CD4-positive, alpha-beta memory T cell (primary cell): ENCODE measurements around the gene CEP170B. TPM values are rescaled to one million over a fixed set of nuclear protein-coding genes. Genes with fewer than 3 reads are reported as not detected.

Experiments
- CTCF ChIA-PET: fragments of 350-600 bp; sonication (Branson Sonifier 250); formaldehyde crosslinking; loops from one replicate; lab custom pipeline; 2021; ENCODE audit warnings: inconsistent platforms; ENCODE audit not compliant: partially characterized antibody; lab: Charles Lee
- POLR2A ChIA-PET: fragments of 350-600 bp; sonication (Branson Sonifier 250); formaldehyde crosslinking; loops from one replicate; lab custom pipeline; 2021; ENCODE audit not compliant: partially characterized antibody; lab: Charles Lee
- DNase-seq, 5 donors: peaks; one replicate each; pipeline versions ENCODE4 v3.0.0 to v3.0.0-alpha.2; 2020 to 2022; ENCODE audit warnings: mixed read lengths in 1 of 5
- H3K27ac ChIP-seq: one replicate; pipeline ENCODE4 v1.7.0; 2013; ENCODE audit warnings: low read depth, low read length
- H3K27me3 ChIP-seq: 2 replicates; pipeline ENCODE4 v1.7.0; 2013; ENCODE audit warnings: mild to moderate bottlenecking, low read length, moderate library complexity; ENCODE audit not compliant: insufficient read depth
- H3K36me3 ChIP-seq: 2 replicates; pipeline ENCODE4 v1.7.0; 2013; ENCODE audit warnings: mild to moderate bottlenecking, low read length, moderate library complexity; ENCODE audit not compliant: insufficient read depth
- H3K4me1 ChIP-seq: 2 replicates; pipeline ENCODE4 v1.7.0; 2013; ENCODE audit warnings: mild to moderate bottlenecking, low read length, moderate library complexity; ENCODE audit not compliant: insufficient read depth
- H3K4me3 ChIP-seq, 2 donors: one replicate each; pipeline ENCODE4 v1.7.0; 2013; ENCODE audit warnings: low read length in 2 of 2, mild to moderate bottlenecking in 1 of 2
- H3K9me3 ChIP-seq, 2 donors: one replicate each; pipeline ENCODE4 v1.7.0; 2013; ENCODE audit warnings: low read length in 2 of 2, control low read depth in 1 of 2; ENCODE audit not compliant: control insufficient read depth in 1 of 2
- H3K27ac Mint-ChIP-seq, 7 donors: one replicate each; pipeline ENCODE4 v1.8.0; 2020 to 2021; ENCODE audit warnings: mixed read lengths in 7 of 7, mild to moderate bottlenecking in 6 of 7, inconsistent platforms in 3 of 7, moderate library complexity in 3 of 7
- H3K27me3 Mint-ChIP-seq, 2 donors: one replicate each; pipeline ENCODE4 v1.8.0; 2020 to 2021; ENCODE audit warnings: mixed read lengths in 2 of 2
- H3K36me3 Mint-ChIP-seq, 2 donors: one replicate each; pipeline ENCODE4 v1.8.0; 2020 to 2021; ENCODE audit warnings: mixed read lengths in 2 of 2, inconsistent platforms in 1 of 2, mild to moderate bottlenecking in 1 of 2
- H3K4me1 Mint-ChIP-seq, 4 donors: one replicate each; pipeline ENCODE4 v1.8.0; 2020 to 2021; ENCODE audit warnings: mixed read lengths in 4 of 4, mild to moderate bottlenecking in 1 of 4
- H3K4me3 Mint-ChIP-seq, 8 donors: one replicate each; pipeline ENCODE4 v1.8.0; 2020 to 2021; ENCODE audit warnings: mixed read lengths in 8 of 8, mild to moderate bottlenecking in 7 of 8, moderate library complexity in 6 of 8, inconsistent platforms in 3 of 8
- H3K9me3 Mint-ChIP-seq, 8 donors: one replicate each; pipeline ENCODE4 v1.8.0; 2020 to 2021; ENCODE audit warnings: mixed read lengths in 8 of 8, mild to moderate bottlenecking in 5 of 8, inconsistent platforms in 3 of 8, moderate library complexity in 1 of 8
- intact Hi-C: fragments of 100-400 bp; cut with micrococcal nuclease; formaldehyde crosslinking; loops from one replicate; pipeline ENCODE4 v1.15.1; 2023
- polyA plus RNA-seq, 2 donors: library from polyadenylated mRNA; unstranded; fragments of 300-500 nt; fragmentation: Illumina TruSeq; gene quantifications; one replicate each; pipeline ENCODE4 v1.2.3, GENCODE V29; 2021
- total RNA-seq, 2 experiments: library from RNA; stranded (reverse); gene quantifications; one replicate each; pipeline ENCODE4 v1.2.3, GENCODE V29; 2021

The CEP170B gene
- total and polyA plus RNA-seq, 4 experiments from 2014 or later: 0.16 to 3.8 (median 3.0) TPM; not detected in 1

GRCh38 chr14:104821229-104821945 lies 43.7 kb upstream of the CEP170B start:
- DNase-seq: no peak
- no peaks in the 10 kb centered on the region for H3K9me3 ChIP-seq
- no peak overlapping the region for H3K4me3 ChIP-seq
- POLR2A ChIA-PET: interaction anchor here (0.6 to 1.0 kb wide), 3 partner anchors 51 to 128 kb away, joined by 3 read pairs; partner anchors contain the start of gene SIVA1
- Mint-ChIP-seq H3K36me3 (peaks cover 0 to 3% of the 10 kb centered on the region in 2 donors), H3K9me3 (peaks cover 0 to 5% (median 0%) of the 10 kb centered on the region in 8 donors), H3K4me1 (peaks cover 15 to 32% (median 21%) of the 10 kb centered on the region in 4 donors), H3K4me3 (no peak overlapping the region), H3K27me3 (peaks cover 2 to 5% of the 10 kb centered on the region in 2 donors), H3K27ac (no peak overlapping the region)
- CTCF ChIA-PET: interaction anchor here (0.7 to 1.7 kb wide), 4 partner anchors 21 to 69 kb away, joined by 3 to 5 read pairs (median 4); partner anchors contain the start of genes SIVA1 and ZBTB42
- H3K27ac ChIP-seq: no peak overlapping the region
- H3K27me3 ChIP-seq: no peaks in the 10 kb centered on the region
- peaks cover 16% of the 10 kb centered on the region for H3K4me1 ChIP-seq
- intact Hi-C loops: no loop called here
- H3K36me3 ChIP-seq: no peaks in the 10 kb centered on the region

GRCh38 chr14:104821971-104822608 lies 43.0 kb upstream of the CEP170B start:
- H3K27me3 Mint-ChIP-seq: peaks cover 2 to 6% of the 10 kb centered on the region in 2 donors
- intact Hi-C loops: no loop called here
- Histone ChIP-seq H3K27ac (no peak overlapping the region), H3K9me3 (no peaks in the 10 kb centered on the region), H3K27me3 (no peaks in the 10 kb centered on the region), H3K4me1 (peaks cover 12% of the 10 kb centered on the region), H3K4me3 (no peak overlapping the region), H3K36me3 (no peaks in the 10 kb centered on the region)
- no peak for DNase-seq
- H3K36me3 Mint-ChIP-seq: peaks cover 0 to 3% of the 10 kb centered on the region in 2 donors
- peaks cover 0 to 5% (median 0%) of the 10 kb centered on the region in 8 donors for H3K9me3 Mint-ChIP-seq
- H3K27ac Mint-ChIP-seq: no peak overlapping the region
- H3K4me1 Mint-ChIP-seq: peaks cover 13 to 28% (median 18%) of the 10 kb centered on the region in 4 donors
- POLR2A ChIA-PET: interaction anchor here (1.0 to 1.1 kb wide), 2 partner anchors 21 to 69 kb away, joined by 3 read pairs; partner anchors contain the start of genes SIVA1 and ZBTB42
- CTCF ChIA-PET: interaction anchor here (1.1 to 1.7 kb wide), 3 partner anchors 22 to 53 kb away, joined by 3 to 5 read pairs (median 4); partner anchors contain the start of gene ZBTB42
- no peak overlapping the region for H3K4me3 Mint-ChIP-seq

GRCh38 chr14:104822821-104823615 lies 42.0 kb upstream of the CEP170B start:
- no peak overlapping the region for H3K27ac Mint-ChIP-seq
- DNase-seq: no peak

GRCh38 chr14:104824353-104824997 lies 40.6 kb upstream of the CEP170B start:
- Histone ChIP-seq H3K4me1 (peaks cover 21% of the 10 kb centered on the region), H3K36me3 (no peaks in the 10 kb centered on the region), H3K4me3 (no peak overlapping the region), H3K27ac (no peak overlapping the region), H3K9me3 (no peaks in the 10 kb centered on the region), H3K27me3 (no peaks in the 10 kb centered on the region)
- H3K27ac Mint-ChIP-seq: peak overlapping the region in 4 of 7 donors; percentile 4 to 92 (median 53)
- peaks cover 14 to 32% (median 24%) of the 10 kb centered on the region in 4 donors for H3K4me1 Mint-ChIP-seq
- DNase-seq: no peak
- intact Hi-C loops: no loop called here
- H3K36me3 Mint-ChIP-seq: peaks cover 0 to 3% of the 10 kb centered on the region in 2 donors
- peaks cover 0 to 5% (median 0%) of the 10 kb centered on the region in 8 donors for H3K9me3 Mint-ChIP-seq
- ChIA-PET CTCF (interaction anchor here (2.8 to 4.6 kb wide), 2 partner anchors 57 to 73 kb away, joined by 17 to 144 read pairs; partner anchors contain the start of gene SIVA1), POLR2A (interaction anchor here (2.8 to 4.2 kb wide), 2 partner anchors 24 to 72 kb away, joined by 13 to 25 read pairs; partner anchors contain the start of genes SIVA1 and ZBTB42)
- H3K27me3 Mint-ChIP-seq: peaks cover 2 to 7% of the 10 kb centered on the region in 2 donors
- H3K4me3 Mint-ChIP-seq: peak overlapping the region; percentile 66 to 94 (median 85)

More at GRCh38 chr14:104822821-104823615, 42.0 kb upstream of the CEP170B start:
- no peaks in the 10 kb centered on the region for H3K36me3 ChIP-seq
- Mint-ChIP-seq H3K9me3 (peaks cover 0 to 5% (median 0%) of the 10 kb centered on the region in 8 donors), H3K27me3 (peaks cover 2 to 7% of the 10 kb centered on the region in 2 donors), H3K4me1 (peaks cover 14 to 35% (median 24%) of the 10 kb centered on the region in 4 donors), H3K4me3 (no peak overlapping the region), H3K36me3 (peaks cover 0 to 3% of the 10 kb centered on the region in 2 donors)
- H3K27me3 ChIP-seq: no peaks in the 10 kb centered on the region
- ChIA-PET CTCF (no interaction called here), POLR2A (interaction anchor here (1.1 kb wide), 1 partner anchor 22 kb away, joined by 3 read pairs; the partner anchor contains the start of gene ZBTB42)
- no peak overlapping the region for H3K27ac ChIP-seq
- intact Hi-C loops: no loop called here
- H3K4me3 ChIP-seq: no peak overlapping the region
- H3K4me1 ChIP-seq: peaks cover 20% of the 10 kb centered on the region
- no peaks in the 10 kb centered on the region for H3K9me3 ChIP-seq

GRCh38 chr14:104826189-104826860 lies 38.7 kb upstream of the CEP170B start:
- intact Hi-C loops: loop anchor here (1.0 to 2.0 kb wide), 3 partner anchors 26 to 58 kb away; partner anchors contain the start of gene CEP170B
- H3K9me3 ChIP-seq: no peaks in the 10 kb centered on the region
- DNase-seq: peak; percentile 88 to 97 (median 90)
- no peaks in the 10 kb centered on the region for H3K36me3 ChIP-seq
- POLR2A ChIA-PET: interaction anchor here (1.0 to 4.2 kb wide), 9 partner anchors 25 to 74 kb away, joined by 3 to 30 read pairs (median 7); partner anchors contain the start of genes SIVA1 and ZBTB42
- Mint-ChIP-seq H3K27ac (peak overlapping the region in 4 of 7 donors; percentile 29 to 92 (median 63)), H3K4me3 (peak overlapping the region; percentile 66 to 93 (median 86)), H3K36me3 (peaks cover 0 to 3% of the 10 kb centered on the region in 2 donors), H3K4me1 (peaks cover 14 to 32% (median 24%) of the 10 kb centered on the region in 4 donors), H3K9me3 (peaks cover 0 to 5% (median 0%) of the 10 kb centered on the region in 8 donors), H3K27me3 (peaks cover 2 to 7% of the 10 kb centered on the region in 2 donors)
- H3K4me3 ChIP-seq: peak overlapping the region; percentile 61 to 70
- peaks cover 21% of the 10 kb centered on the region for H3K4me1 ChIP-seq
- CTCF ChIA-PET: interaction anchor here (0.8 to 4.6 kb wide), 15 partner anchors 13 to 161 kb away, joined by 3 to 144 read pairs (median 3); partner anchors contain the start of genes SIVA1 and ZBTB42
- peak overlapping the region; percentile 14 for H3K27ac ChIP-seq
- no peaks in the 10 kb centered on the region for H3K27me3 ChIP-seq
